Hematopoietic multipotent progenitor cell treated with erythropoietin and hydrocortisone succinate and interleukin-3 and kit ligand, for 6 days (in vitro differentiated cells): ENCODE results near the gene CEMIP2.
A peak's percentile ranks its signal among the peaks of the same experiment; 100 is the strongest.

Source experiments
- DNase-seq: peaks from one replicate; pipeline ENCODE4 v3.0.0-alpha.2; 2015

CEMIP2 gene

DNA sequence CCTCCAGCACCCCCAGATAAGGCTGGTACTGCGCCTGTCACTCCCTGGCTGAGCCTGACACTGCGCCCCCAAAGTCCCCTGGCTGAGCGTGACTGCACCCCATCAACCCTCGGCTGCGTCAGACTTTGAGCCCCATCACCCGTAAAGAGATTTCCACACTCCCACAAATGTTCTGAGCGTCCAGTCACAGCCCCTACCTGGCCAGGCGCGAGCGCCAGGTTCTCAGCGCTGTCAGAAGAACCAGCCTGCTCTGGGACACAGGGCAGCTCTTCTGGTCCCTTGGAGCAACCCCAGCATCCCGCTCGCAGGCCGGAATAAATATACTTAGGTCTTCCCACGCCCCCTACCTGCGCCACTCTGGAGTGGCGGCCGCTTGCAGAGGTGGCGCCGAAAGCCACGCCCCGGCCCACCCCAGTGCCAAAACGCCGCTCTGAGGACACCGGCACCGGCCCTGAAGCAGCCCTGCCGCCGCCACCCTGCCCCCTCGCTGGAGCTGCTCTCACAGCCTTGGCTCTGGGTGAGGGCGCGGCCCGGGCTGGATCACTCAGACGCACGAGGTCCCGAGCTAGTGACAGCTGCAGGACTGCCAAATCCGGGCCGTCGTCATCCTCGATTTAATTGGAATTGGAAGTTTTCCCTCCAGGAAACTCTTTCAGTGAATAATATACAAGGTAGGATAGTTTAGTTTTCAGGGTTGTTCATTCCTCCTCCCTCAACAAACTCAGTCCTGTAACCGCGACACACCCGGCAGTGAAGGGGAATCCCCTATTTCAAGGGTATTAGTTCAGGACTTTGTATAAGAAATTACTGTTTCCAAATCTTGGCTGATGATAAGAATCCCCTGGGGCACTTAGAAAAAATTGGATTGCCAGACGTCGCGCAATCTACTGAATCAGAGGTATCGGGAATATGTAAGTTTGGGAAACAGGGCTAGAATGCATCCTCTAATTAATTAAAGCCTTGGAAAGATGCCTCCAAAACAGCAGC lies 1.2 kb upstream of the CEMIP2 start:
- DNase-seq: peak; percentile 76

DNA sequence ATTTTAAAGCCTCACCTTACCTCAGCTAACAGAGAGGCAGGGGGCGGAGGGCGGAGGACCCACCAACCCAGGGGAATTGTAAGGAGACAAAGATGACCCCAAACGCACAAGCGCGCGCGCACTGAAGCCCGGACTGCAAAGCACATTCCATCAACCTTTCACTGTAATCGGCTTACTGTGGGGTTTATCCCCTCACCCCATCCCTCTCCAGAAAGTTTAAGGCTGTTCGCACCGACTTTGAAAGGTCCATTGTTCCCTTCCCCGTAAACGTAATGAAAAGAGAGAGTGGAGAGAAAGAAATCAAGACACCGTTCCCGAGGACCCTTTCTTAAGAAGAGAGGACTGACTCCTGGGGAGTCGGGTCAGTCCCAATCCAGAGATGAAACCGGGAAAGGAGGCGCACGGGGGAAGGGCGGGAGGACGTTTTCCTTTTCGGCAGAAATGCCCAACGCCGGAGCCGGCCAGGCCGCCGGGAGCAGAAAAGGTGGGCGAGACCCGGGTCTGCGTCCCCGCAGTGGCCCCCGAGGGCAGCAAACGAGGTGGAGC lies 464 bp downstream of the CEMIP2 start:
- DNase-seq: peak; percentile 45

DNA sequence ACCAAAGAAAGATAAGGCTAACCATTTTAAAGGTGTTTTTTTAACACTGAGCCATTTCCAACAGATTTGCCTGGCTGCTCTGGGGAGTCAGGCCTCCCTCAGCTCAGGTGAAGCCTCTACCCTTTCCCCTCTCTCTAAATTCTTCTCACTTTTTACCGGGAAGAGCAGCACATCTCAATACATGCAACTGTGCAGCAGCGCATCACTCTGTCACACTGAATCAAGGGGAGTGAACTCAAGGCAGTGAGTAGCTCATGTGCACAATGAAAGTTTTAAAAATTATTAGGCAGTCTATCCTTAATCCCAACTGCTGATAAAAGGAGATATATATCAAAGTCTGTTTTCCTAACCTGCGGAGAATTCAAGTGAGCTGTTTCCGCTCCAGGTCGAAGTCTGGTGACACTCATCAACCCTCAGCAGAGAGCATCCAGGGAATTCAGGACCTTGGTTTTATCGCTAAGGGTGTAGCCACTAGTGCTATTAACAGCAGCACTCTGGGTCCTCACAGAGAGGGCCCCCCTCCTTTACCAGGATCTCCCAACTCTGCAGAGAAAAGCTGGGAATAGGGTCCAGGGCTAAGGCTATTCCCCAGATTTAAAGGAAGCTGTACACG lies 1.0 kb downstream of the CEMIP2 start:
- peak; percentile 43 for DNase-seq

DNA sequence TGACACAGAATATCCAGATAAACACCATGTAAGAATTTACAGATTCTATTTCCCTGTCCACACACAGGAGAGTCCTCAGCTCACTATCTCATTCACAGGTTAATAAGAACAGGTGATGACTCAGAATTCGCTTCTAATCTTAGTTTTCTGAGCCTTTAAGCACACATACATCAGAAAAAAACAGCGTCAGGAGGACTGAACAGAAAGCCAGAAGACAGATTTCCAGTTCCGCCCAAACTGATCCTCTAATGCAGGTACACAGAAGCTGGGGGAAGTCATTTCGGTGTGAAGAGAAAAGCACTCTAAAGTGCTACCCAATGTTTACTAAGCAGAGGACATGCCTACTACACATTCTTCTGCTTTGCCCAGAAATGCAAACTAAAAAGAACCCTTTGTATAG lies 1.6 kb downstream of the CEMIP2 start:
- no peak for DNase-seq

DNA sequence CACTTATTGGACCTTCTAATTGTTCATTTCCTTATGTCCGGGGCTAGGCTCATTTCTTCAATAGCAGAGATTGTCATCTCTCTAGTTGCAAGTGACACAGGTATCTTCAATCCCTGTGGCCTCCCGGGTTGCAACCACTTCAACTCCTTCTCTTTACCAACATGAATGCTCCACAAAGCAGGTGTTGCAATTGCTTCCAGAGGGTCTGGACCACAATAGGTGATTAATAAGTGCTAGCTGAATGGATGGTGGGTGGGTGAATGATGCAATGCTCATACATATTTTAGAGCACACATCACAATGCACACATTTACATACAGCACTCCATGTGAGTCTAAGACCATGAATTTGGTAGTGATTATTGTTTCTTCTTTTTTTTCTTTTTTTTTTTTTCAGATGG lies 2.6 kb downstream of the CEMIP2 start:
- no peak for DNase-seq

DNA sequence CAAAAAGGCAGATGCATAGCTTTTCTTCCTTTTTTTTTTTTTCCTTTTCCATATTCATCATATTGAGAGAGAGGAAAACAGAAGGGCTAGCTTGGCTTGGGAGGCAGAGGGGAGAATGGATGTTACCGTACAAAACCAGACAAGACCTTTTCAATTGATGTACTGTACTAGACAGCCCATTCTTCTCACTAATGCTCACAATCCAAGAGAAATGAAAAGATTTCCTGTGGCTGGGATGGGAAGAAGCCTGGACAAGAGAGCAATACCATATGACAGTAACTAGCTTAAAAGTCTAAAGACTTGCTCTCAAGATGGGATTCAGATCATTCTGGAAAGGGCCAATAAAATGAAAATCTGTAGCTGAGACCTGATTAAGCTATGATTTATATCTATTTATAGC lies 3.4 kb downstream of the CEMIP2 start:
- no peak for DNase-seq

DNA sequence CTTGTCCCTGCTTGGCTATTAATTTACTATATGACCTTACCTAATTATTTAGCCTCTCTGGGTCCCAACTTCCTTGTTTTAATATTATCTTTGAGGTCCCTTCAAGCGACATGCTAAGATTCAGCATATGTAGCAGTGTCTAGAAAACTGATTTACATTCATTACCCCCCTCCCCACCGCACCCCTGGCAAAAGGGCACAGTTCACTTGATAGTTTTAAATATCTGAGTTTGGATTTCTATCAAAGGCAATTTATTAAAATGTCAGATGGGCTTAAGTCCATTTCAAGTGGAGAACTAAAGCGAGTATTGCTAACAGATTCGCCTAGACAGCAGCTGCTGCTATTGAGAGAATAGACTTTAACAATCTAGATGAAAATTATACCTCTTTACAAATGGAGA lies 3.9 kb downstream of the CEMIP2 start:
- no peak for DNase-seq

DNA sequence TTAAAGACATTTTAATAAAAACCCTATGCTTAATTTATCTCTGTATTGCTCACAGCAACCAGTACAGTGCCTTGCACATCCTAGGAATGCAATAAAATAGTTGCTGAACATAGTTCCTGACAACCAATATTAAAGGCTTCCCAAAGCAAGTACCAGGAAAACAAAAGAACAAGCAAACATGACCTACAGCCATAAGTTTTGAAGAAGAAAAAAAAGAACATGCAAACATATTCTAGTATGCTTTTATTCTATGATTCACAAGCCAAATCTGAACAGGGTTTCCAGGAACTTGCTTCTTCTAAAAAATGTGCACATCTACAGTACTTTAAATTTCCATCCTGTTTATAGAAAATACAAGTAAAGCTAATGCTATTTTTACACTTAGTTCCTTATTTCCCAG lies 4.5 kb downstream of the CEMIP2 start:
- no peak for DNase-seq

DNA sequence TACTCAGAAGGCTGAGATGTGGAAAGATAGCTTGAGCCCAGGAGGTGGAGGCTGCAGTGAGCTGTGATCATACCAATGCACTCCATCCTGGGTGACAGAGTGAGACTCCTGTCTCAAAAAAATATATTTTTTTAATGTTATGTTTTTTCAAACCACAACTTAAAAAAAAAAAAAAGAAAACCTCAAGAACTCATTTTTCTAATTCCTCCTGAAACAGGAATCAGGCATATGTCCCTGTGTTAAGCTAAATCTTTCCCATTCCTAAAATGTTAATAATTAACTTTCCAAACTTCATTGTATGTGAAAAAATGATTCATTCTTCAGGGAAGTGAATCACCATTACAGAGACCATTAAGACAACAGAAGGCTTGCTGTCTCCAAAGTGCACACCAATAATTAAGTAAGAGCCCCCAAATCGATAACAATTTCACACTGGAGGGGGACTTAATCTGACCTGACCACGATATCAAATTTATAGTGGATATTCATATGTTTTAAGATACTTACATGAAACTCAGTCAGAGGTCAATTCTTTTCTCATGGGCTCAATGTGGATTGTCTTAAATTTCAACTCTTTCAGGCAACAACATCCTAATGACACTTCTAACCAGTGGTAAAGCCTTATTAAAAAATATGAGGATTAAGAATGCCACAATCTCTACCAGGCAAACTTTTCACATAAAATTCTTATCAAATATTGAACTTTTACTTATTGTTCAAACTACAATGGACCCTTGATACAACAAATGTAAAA lies 5.2 kb downstream of the CEMIP2 start:
- DNase-seq: no peak

DNA sequence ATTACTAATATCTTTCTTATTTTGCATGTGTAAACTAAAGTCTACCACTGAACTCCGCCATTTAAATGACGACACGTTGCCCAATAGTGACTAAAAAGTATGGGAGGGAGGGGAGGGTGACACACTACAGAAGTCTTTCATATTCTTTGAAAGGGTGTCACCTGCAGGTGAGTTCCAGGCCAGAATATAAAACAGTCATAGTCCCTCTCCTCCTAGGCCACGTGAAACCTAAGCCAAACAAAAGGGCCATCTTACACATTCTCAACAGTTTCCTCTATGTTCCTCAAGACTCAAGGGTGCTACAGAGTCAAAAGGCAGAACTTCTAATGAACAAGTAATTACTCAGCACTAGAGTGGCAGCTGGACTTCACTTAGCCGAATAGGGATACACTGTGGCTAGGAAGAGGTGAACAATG lies 6.4 kb downstream of the CEMIP2 start:
- DNase-seq: no peak

DNA sequence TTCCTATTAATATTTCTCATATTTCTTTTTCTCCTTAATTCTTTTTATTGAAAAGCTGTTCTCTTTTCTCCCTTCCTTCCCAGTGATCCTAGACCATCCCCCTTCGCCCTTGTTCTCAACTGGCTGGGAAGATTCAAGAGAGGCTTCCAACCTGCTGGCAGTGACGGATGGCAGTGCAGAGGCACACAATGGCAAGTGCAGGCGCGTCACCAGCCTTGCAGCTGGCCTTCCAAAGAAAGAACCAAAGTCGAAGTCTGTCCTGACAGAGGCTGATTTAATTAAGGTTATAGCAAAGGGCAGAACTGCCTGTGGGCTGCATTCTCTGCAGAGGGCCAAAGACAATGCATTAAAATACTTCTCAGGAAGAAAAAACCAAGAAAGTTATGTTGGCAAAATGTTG lies 7.4 kb downstream of the CEMIP2 start:
- no peak for DNase-seq

DNA sequence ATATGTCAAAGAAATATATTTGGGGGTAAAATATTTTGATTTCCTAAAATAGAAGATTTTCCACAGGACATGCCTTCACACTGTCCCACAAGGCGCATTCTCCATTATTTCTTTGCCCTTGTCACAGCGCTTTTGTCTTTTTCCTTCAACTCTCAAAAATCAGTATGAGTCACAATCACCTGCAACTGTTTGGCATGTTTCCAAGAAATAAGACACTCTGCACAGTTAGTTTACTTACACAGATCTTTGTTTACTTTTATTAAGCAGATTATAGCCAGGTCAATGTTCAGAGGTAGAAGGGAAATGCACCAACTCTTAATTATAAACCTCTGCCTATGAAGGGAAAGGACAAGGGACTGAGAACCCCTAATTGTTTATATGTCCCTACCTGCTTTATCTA lies 9.5 kb downstream of the CEMIP2 start:
- peak; percentile 62 for DNase-seq

DNA sequence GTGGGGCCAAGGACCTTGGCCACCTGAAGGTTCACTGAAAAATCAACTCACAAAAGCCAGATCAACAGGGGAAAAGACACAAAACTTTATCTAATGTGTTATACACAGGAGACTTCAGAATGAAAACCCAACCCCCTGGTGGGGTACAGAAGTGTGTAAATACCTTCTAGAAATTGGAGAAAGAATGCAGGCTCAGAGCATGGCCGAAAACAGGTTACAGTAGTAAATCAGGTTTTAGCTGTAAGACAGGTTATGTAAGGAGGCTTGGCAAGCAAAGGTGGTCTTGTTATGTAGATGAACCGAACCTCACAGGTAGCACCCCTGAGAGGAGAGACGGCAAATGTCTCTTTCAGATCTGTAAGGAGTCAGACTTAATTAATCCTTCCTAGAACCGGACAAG lies 10.0 kb downstream of the CEMIP2 start:
- no peak for DNase-seq

DNA sequence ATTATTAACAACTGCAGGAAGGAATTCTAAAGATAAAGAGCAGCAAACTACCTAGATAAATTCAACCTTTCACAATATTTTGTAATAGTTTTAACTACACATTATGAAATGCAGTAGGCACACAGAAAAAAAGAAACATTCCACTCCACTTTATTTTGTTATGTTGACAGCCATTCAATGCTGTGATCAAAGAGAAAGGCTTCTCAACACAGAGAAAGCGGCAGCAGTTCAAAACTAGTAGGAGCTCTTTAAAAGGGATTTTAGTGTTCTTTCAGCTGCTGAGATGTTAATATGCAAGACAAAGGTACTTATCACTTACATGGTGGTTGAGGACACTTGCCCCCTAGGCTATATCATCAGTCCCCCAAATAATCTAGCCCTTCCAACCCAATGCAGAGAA lies 11.6 kb downstream of the CEMIP2 start:
- DNase-seq: no peak

DNA sequence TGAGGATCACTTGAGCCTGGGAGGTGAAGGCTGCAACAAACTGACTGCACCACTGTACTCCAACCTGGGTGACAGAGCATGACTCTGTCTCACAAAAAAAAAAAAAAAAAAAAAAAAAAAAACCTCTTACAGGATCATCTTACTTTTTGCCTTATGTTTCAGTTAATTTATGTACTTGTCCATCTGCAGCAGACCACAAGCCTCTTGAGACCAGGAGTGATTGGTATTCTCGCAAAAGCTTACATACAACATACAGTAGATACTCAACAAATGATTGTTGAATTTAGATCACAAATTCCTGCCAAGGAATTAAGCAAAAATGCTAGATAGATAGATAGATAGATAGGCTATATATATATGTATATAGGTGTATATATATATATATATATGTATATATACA lies 12.4 kb downstream of the CEMIP2 start:
- no peak for DNase-seq

DNA sequence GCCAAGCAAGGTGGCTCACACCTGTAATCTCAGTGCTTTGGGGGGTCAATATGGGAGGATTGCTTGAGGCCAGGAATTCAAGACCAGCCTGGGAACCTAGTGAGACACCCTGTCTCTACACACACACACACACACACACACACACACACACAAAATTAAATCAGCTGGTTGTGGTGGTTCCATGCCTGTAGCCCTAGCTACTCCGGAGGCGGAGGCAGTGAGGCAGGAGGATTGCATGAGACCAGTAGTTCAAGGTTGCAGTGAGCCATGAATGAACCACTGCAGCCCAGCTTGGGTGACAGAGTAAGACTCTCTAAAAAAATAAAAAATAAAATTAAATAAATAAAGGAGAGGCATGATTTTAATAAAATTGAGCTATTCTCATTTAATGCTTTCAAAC lies 13.1 kb downstream of the CEMIP2 start:
- DNase-seq: no peak

DNA sequence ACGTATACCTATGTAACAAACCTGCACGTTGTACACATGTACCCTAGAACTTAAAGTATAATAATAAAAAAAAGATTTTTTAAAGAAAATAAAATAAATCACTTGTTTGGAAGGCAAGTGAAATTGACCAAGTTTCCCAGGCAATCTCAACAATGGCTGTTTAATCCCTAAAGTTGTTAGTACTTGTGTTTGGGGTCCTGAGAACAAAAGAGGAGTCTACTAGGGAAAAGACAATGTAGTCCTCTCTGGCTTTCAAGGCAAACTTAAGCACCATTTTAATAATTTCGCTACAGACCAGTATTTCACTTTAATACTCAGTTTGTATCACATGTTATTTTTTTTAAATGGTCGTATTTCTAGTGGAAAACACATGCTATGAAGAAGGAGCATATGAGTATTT lies 14.2 kb downstream of the CEMIP2 start:
- DNase-seq: no peak

DNA sequence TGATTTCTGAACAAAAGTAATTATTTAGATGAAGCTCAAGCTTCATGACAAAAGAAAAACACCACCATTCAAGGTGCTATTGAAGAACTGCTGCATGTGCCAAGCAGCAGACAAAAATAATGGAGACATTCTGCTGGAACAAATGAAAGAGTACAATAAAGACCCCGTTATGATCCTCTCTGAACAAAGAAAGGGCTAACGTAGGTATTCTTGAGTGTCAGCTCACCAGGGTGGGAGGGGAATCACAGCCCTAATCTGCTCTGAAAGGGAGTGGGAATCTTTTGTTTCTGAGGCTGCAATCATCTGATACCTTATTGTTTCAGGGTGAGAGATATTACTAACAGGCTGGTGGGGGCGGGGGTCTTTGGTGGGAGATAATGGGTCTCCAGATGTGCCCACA lies 15.4 kb downstream of the CEMIP2 start:
- no peak for DNase-seq

DNA sequence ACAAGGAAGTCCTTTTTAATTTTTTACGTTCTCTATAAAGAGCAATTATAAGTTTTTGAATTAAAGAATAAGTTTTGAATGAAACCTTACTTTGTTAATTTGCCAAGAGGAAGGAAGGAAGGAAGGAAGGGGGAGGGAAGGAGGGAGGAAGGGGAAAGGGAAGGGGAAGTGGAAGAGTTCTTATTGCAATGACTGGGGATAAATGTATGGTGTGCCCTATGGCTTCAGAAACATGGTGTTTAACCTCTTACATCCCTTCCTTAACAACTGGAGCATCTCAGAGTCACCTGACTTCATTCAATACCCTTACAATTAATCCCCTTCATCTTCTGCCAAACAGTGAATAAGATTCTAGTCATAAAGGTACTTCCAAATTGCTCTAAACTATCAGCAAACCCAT lies 16.0 kb downstream of the CEMIP2 start:
- no peak for DNase-seq

DNA sequence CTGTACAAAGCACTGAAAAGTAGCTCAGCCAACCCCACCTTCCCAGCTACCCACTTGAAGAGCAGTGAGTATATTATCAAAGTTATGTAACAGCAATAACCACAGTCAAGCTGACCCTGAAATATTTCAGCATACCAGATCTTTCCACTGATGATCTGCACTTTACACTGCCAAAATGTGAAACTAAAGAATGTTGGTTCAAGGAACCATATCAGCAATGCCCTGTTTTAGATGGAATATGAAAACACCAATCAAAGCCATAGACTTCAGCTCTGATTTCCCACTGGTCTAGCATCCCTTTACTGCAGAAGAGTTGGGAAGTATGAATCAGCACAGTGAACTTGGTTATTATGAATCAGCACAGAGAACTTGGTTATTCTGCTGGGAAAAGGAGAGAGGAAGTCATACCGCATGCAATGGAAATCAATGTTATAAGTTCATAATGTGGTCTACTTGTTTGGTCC lies 20.0 kb downstream of the CEMIP2 start:
- peak; percentile 52 for DNase-seq

DNA sequence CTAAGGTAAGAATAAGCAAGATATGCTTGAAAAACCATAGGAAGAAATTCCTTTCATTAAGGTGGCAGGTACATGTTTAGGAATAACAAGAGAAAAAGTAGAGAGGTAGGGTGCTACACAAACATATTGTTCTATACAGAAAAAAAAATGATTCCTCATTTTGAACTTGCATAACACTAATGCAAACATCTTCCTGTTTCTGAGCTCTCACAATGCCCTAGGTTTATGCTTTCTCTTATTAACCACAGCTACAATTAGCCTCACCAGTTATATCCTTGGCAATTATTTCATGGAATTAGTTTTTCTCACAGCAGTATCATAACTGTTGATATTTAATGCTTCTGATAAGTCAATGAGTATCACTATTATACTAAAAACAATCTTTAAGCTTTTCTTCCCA lies 20.7 kb downstream of the CEMIP2 start:
- DNase-seq: peak; percentile 43

DNA sequence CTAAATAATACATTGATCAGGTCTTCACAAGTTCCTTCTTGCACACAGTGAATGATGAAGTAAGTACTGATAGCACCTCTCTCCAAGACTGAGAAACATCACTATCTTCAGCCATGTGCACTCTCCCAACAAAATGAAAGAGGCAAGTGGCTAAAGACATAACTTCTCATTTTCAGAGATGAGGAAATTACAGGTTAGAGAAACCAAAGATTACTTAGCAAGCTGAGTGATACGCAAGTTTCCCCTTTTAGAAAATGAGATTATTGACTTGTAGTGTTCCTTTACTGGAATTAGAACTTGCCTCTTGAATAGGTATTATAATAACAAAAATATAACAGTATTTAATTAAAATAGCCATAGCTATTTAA lies 21.6 kb downstream of the CEMIP2 start:
- DNase-seq: peak; percentile 46

DNA sequence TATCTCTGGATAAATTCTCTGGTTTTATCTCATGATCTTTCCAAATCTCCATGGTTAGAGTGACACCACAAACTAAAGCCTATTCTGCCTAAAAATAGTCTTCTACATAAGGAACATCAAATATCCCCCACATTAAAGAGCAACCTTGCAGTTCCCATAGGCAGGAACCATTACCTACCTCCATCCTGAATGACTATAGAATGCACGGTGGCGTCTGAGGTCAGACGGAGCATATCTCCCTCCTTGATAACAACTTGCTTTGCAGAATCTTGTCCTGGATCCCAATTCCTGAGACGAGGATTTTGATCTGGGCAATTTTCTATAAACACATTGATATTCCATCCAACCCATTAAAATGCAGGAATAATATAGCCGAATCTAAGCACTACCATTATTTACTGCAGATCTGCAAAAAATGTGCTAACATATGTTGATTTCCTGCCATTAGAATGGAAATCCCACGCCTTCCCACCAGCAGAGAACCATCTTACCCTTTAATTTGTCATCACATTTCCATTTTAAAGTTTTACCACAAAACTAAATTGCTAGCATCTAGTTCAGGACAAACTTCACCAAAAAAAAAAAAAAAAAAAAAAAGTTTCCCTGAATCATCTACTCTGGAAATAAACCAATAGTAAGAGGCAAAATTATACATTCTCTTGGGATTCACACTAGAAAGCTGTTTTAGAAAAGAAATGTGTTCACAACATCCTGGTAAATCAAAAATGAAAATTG lies 22.1 kb downstream of the CEMIP2 start:
- no peak for DNase-seq
